ENCODE data around the gene VIP.
"Not testable (repeated sequence)": the region's sequence is repeated elsewhere in the genome, so short reads cannot be mapped to it uniquely, and the experiment has no call there.

VIP gene

DNA sequence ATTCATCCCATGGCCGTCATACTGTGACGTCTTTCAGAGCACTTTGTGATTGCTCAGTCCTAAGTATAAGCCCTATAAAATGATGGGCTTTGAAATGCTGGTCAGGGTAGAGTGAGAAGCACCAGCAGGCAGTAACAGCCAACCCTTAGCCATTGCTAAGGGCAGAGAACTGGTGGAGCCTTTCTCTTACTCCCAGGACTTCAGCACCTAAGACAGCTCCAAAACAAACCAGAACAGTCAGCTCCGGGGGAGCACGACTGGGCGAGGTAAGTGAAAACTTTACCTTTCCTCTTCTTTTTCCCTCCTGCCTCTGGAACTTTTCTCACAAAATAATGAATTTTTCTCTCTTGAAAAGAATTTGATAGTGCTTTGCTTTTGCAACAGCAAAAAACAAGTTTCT lies at the start of gene VIP:
Gene VIP (plus strand): TSS at position 104 of the 400 bp plus-strand sequence. CDS start 1,381 bp downstream, outside the sequence.
- no peak for DNase-seq

DNA sequence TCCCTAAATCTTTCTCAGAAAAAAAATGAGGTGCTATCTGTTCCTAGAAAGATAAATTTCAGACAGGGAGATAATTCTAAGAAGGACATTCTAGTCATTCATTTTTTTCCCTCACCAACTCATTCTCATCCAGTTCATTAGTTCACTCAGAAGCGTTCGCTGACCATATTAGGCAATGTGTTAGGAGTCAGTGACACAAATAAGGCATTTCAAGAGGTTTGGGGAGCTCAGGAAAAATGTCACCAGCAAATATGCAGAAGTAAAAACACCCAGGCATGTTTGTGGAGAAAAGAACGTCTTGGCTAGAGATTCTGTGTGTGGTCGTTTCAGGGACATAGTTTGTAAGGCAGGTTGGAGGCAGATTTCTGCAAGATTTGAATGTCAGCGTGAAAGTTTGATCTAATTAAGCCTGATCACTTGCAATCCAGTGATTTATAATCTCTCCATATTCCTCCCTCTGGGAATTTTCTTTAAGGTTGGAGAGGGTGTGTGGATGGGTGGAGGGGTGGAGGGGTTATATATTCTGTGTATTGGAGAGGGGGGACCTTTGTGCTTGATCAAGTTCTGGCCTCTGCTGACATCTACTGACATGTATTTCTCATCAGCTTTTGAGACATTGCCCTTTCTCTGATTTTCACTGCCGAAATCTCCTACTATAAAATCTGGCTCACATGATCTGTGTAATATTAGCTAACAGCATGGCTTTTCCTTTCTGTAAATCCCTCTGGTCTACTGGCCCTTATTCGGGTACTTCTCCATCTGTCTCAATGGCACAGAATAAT lies 49.3 kb upstream of the VIP start:
- DNase-seq, result no peak

DNA sequence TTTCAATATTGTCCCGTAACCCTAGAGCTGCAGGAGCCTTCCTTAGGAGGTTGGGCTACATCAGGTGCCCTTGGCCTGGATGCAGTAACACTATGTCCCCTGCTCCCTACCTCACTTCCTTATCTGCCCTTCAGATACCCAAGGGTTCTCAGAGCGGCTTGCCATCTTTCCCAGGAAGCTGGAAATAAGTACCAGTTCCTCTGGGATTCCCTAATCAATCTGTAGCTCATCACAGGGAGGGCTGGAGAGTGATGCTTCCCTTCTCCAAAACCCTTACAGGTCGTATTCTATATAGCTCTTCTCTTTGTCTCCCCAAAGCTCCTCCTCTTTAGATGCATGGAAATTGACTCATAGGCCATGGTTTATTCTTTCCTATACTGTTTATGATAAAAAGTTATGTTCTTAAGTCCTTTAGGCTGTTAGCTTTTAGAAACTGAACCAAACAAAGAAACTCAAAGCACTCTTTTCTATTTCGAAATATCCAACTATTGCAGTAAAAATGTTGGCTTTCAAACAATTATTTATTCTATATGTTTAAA lies 48.7 kb upstream of the VIP start:
- DNase-seq, result no peak

DNA sequence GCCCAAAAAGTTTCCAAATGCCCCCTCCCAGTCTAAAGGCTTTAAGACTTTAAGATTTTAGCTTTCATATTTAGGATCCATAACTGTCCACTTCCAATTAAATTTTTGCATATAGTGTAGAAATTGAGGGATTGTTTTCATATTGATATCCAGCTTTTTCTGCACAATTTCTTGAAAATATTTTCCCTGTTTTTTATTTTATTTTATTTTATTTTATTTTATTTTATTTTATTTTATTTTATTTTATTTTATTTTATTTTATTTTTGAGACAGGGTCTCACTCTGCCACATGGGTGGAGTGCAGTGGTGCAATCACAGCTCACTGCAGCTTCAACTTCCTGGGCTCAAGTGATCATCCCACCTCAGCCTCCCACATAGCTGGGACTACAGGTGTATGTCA lies 46.8 kb upstream of the VIP start:
- DNase-seq, result not testable (repeated sequence)

DNA sequence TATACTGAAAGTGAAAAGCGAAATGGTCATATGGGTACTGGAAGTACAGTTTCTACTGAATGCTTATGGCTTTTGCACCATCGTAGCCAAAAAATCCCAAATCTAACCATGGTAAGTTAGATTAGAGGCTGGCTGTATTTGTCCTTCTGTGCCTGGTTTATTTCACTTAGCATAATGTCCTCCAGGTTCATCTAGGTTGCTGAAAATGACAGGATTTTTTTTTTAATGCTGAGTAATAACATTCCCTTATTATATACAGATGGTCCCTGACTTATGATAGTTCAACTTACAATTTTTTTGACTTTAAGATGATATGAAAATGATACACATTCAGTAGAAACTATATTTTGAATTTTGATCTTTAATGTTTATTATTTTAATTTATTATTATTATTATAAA lies 45.3 kb upstream of the VIP start:
- DNase-seq, result no peak

GRCh38 chr6:152716322-152716721 lies 34.3 kb upstream of the VIP start:
- no peak for DNase-seq

DNA sequence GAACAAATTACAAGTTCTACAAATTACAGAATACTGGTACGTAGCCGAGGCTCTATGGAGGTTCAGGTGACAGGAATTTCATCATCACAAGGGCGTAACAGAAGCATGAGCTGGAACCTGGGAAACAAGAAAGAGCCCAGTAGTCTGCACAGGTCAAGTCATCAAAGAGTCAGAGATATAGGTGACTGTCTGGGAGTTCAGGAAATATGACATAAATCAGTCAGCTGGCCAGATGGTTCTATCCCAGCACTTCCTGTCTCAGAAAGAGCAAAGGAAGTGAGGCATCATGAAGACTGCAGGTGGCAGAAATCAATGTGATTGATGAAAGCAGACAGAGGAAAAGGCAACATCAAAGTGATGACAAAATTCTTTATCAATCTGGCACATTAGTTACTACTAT lies 29.6 kb upstream of the VIP start:
- DNase-seq, result peak in 1 of 3 experiments; percentile 16

DNA sequence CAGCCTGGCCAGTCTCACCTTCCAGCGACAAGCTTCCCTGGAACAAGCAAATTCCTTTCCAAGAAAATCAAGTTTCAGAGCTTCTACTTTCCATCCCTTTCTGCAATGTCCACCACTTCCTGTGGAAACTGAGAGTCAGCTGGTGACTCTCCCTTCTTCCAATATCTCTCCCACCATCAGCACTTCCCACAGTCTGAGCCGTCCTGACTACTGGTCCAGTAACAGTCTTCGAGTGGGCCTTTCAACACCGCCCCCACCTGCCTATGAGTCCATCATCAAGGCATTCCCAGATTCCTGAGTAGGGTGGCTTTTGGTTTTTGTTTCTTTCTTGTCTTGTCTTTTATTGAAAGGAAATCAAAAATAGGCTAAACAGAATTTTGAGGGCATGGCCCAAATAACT lies 28.6 kb upstream of the VIP start:
- DNase-seq, result no peak

- DNase-seq, result no peak
Measured at GRCh38 chr6:152723398-152723797, 27.2 kb upstream of the VIP start.

GRCh38 chr6:152726313-152726712 lies 24.3 kb upstream of the VIP start:
- DNase-seq, result no peak

DNA sequence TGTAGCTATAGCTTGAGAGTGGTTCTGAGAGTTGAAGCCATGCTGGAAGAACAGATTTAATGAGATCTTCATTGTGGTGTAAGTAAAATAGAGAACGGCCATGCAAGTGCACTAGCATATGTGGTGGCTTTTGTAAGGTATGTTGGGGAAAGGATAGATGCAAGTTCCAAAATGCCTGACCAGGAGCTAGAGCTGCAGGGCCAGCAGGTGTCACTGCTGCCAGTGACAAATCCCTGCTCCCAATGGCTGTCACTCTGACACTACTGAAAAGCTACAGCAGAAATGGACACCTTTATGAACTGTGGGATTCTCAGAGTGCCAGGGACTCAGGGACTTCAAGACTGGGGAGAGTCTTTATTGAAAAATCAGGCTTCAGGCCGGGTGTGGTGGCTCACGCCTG lies 23.1 kb upstream of the VIP start:
- no peak for DNase-seq

DNA sequence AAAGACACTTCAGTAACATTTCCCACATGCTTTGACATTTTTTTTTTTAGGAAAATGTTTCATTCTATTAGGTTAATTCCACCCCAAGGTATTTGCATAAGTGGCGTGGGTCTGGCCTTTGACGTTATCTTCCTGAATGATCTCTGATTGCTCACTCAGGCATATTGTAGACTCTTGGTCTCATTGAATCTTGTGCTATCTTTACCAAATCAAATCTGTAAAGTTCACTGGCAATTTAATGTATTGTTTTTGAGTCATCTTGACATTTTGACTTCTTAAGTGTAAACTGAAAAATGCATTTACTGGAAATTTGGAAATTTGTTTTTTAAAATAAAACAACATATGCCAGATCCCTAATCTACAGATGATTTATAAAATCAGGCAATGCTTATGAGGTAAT lies 16.0 kb upstream of the VIP start:
- DNase-seq, result no peak

GRCh38 chr6:152736687-152737273 lies 13.8 kb upstream of the VIP start:
- no peak for DNase-seq

DNA sequence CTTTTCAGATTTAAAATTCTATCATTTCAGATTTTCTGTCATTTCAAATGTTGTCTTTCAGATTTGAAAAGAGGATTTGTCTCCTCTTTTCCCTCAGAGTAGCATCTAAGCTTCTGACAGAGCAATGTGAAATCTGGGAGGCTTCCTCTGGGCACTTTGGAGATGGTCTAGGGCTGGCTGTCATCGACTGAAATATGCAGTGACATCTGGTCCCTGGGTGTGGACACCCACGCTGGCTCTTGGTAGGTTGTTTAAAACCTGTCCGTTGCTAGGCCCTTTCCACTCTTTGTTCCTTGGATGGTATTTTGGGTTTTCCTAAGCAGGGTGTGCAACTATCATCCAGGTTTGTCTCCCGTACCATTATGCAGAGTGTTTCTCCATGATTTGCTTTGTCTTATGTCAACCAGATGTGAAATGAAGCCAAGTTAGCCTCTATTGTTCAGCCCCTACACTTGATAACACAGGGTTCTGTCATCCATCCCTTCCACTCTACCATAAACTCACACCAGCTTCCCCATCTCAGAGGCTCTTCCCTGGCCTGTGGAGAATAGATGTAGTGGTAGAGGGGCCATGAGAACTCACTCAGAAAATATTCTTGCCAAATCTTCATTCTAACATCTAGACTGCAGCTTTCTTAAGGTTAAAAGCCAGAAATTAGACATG lies 5.0 kb upstream of the VIP start:
- DNase-seq, result no peak

- no peak for DNase-seq
Measured at GRCh38 chr6:152746172-152746553, 4.4 kb upstream of the VIP start.

- DNase-seq, result peak in 1 of 3 experiments; percentile 55
Measured at GRCh38 chr6:152748843-152749242, 1.8 kb upstream of the VIP start.

DNA sequence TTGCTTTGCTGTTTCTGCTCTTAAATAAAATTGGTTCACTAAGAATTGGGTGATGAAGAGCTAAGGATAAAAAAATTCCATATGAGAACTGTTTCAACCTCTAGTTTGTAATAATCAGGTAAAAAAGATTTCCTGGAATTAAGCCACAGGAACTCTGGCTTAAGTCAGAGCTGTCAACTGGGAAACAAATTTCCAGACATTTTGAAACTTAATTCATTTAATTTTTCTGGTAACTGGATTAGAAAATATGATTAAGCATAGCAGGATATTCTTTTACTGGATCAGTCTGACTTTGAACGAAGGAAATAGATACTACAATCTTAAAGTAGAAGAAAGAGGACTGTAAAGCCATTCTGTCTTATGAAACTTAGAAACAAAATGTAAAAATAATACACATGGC lies 1.3 kb upstream of the VIP start:
- no peak for DNase-seq

- no peak for DNase-seq
Measured at GRCh38 chr6:152765331-152765730, 14.7 kb downstream of the VIP start.

DNA sequence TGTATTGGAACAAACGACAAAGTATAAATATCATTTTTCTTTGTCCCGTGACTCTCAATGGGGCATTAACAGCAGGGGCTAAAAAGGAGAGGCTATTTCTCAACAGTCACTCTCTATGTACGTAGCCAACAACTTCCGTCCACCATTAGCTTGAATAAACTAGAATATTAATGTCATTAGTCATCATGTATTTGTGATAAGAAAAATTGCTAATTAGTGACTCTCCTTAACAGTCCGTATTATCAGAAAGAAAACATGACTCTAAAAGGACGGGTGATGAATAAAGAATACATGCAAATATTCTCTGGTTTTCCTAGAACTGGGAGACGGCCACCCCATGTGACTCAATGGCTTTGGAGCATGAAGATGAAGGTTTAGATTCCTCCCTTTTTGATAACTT lies 18.6 kb downstream of the VIP start:
- DNase-seq, result no peak

- DNase-seq, result no peak
Measured at GRCh38 chr6:152769993-152770392, 19.4 kb downstream of the VIP start.

- DNase-seq, result no peak
Measured at GRCh38 chr6:152771061-152771687, 20.6 kb downstream of the VIP start.

DNA sequence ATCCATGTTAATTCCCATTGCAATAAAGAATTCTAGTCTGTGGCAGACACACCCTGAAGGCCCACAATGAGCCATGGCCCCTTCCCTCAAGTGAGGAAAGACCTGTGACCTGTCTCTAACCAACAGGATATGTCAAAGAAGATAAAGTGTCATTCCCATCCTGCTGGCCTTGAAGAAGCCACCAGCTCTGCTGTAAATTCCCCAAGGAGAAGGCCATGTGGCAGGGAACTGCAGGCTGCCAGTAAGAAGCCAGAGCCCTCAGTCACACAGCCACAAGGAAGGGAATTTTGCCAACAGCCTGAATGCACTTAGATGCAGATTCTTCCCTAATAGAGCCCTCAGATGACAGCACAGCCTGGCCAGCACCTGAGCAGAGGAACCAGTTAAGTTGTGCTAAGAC lies 24.8 kb downstream of the VIP start:
- no peak for DNase-seq

DNA sequence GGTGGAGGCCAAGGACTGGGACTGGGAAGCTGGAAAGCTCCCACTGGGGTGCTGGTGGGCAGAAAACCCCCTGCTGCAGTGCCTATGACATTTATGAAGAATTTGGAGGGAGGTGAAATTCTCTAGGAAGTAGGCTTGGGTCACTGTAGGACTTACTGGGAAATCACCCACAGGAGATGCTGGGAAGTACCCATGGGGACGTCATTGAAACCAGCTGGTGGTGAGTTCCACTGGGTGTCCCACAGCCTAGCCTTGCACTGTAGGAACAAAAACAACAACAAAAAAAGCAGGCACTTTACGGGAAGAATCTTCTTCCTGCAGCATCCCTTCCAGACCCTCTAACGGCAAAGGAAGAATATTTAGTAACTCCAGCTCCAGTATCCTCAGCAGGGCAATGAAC lies 26.2 kb downstream of the VIP start:
- DNase-seq, result no peak
